IMR-90 (cell line): ENCODE results near the gene ATRN. TPM values are rescaled to one million over a fixed set of nuclear protein-coding genes. Genes with fewer than 3 reads are reported as not detected.
A peak's percentile ranks its signal among the peaks of the same experiment; 100 is the strongest.

Source experiments
- ATAC-seq: fragments of 200-7000 bp; cut with Tn5 transposase; 2 replicates; pipeline ENCODE4 v1.9.1; 2020; ENCODE audit warnings: low read depth, mild to moderate bottlenecking, moderate library complexity
- BruUV-seq: library from RNA; stranded (reverse); fragments of 400-500 nt; replicated peaks from 2 replicates; lab custom pipeline; 2021; lab: Mats Ljungman, UMichigan
- CTCF ChIA-PET: fragments of 300-600 bp; formaldehyde crosslinking; extraction: SDS; loops from one replicate; lab custom pipeline; 2021; ENCODE audit warnings: antibody characterized with exemption; lab: Yijun Ruan, JAX
- POLR2A ChIA-PET: fragments of 300-600 bp; sonication (Branson Sonifier 250); formaldehyde crosslinking; loops from one replicate; lab custom pipeline; 2022; ENCODE audit warnings: antibody characterized with exemption; ENCODE audit not compliant: unreplicated experiment; lab: Charles Lee
- DNase-seq: peaks from one replicate; pipeline ENCODE4 v3.0.0; 2013
- H2AFZ ChIP-seq: replicated peaks from 2 replicates; pipeline ENCODE3; 2013; ENCODE audit warnings: low read length, mild to moderate bottlenecking; ENCODE audit not compliant: poor library complexity
- H2AK5ac ChIP-seq: 2 replicates; pipeline ENCODE4 v1.6.1; 2013; ENCODE audit warnings: low read depth, low read length, inconsistent platforms
- H2AK9ac ChIP-seq: replicated peaks from 2 replicates; pipeline ENCODE3; 2013; ENCODE audit warnings: mild to moderate bottlenecking, low read depth, low read length, moderate library complexity; ENCODE audit not compliant: poor library complexity
- H2BK120ac ChIP-seq: 2 replicates; pipeline ENCODE4 v1.6.1; 2013; ENCODE audit warnings: low read depth, low read length, inconsistent platforms
- H2BK15ac ChIP-seq: 3 replicates; pipeline ENCODE4 v1.6.1; 2013; ENCODE audit warnings: low read depth, low read length, inconsistent platforms
- H2BK20ac ChIP-seq: 2 replicates; pipeline ENCODE4 v1.6.1; 2013; ENCODE audit warnings: low read depth, mild to moderate bottlenecking, inconsistent platforms, low read length, moderate library complexity
- H2BK5ac ChIP-seq: 2 replicates; pipeline ENCODE4 v1.6.1; 2013; ENCODE audit warnings: mild to moderate bottlenecking, low read depth, low read length, inconsistent platforms; ENCODE audit not compliant: poor library complexity, severe bottlenecking
- H3K14ac ChIP-seq: replicated peaks from 2 replicates; pipeline ENCODE4 v1.6.1; 2013; ENCODE audit warnings: low read depth, low read length, inconsistent platforms
- H3K18ac ChIP-seq: 2 replicates; pipeline ENCODE4 v1.6.1; 2013; ENCODE audit warnings: low read depth, low read length, control low read depth
- H3K23ac ChIP-seq: 2 replicates; pipeline ENCODE4 v1.6.1; 2013; ENCODE audit warnings: low read depth, low read length, inconsistent platforms
- H3K27ac ChIP-seq: 2 replicates; pipeline ENCODE4 v1.5.1; 2013; ENCODE audit warnings: mild to moderate bottlenecking, control low read depth, low read length; ENCODE audit not compliant: insufficient read depth
- H3K27me3 ChIP-seq: 2 replicates; pipeline ENCODE4 v1.6.1; 2013; ENCODE audit warnings: low read length; ENCODE audit not compliant: control insufficient read depth, insufficient read depth
- H3K36me3 ChIP-seq: 2 replicates; pipeline ENCODE4 v1.6.1; 2013; ENCODE audit warnings: low read length, mixed read lengths; ENCODE audit not compliant: control insufficient read depth, insufficient read depth
- H3K4ac ChIP-seq: 2 replicates; pipeline ENCODE4 v1.6.1; 2013; ENCODE audit warnings: low read depth, low read length, inconsistent platforms
- H3K4me1 ChIP-seq: 2 replicates; pipeline ENCODE4 v1.6.1; 2013; ENCODE audit warnings: low read length, mixed read lengths; ENCODE audit not compliant: control insufficient read depth, insufficient read depth
- H3K4me2 ChIP-seq: 2 replicates; pipeline ENCODE4 v1.6.1; 2013; ENCODE audit warnings: low read depth, mild to moderate bottlenecking, control low read depth, low read length, moderate library complexity
- H3K4me3 ChIP-seq: 2 replicates; pipeline ENCODE4 v1.5.1; 2013; ENCODE audit warnings: low read depth, mild to moderate bottlenecking, control low read depth, low read length, moderate library complexity; ENCODE audit not compliant: insufficient read depth
- H3K56ac ChIP-seq: 2 replicates; pipeline ENCODE4 v1.6.1; 2013; ENCODE audit warnings: low read length, inconsistent platforms; ENCODE audit not compliant: insufficient read depth; ENCODE audit errors: extremely low read depth
- H3K79me1 ChIP-seq, 2 experiments: 2 replicates each; pipeline ENCODE4 v1.6.1; 2013; ENCODE audit warnings: low read length in 2 of 2, inconsistent platforms in 1 of 2, low read depth in 1 of 2
- H3K9ac ChIP-seq: 2 replicates; pipeline ENCODE4 v1.6.1; 2013; ENCODE audit warnings: low read depth, low read length, control low read depth
- H3K9me1 ChIP-seq: 2 replicates; pipeline ENCODE4 v1.6.1; 2013; ENCODE audit warnings: low read length, inconsistent platforms; ENCODE audit not compliant: insufficient read depth
- H3K9me3 ChIP-seq: 2 replicates; pipeline ENCODE4 v1.6.1; 2013; ENCODE audit warnings: low read length; ENCODE audit not compliant: control insufficient read depth, insufficient read depth
- H4K20me1 ChIP-seq: 2 replicates; pipeline ENCODE4 v1.6.1; 2013; ENCODE audit warnings: low read length, inconsistent platforms; ENCODE audit not compliant: insufficient read depth
- H4K5ac ChIP-seq: 2 replicates; pipeline ENCODE4 v1.6.1; 2013; ENCODE audit warnings: mild to moderate bottlenecking, low read depth, low read length, control low read depth
- H4K8ac ChIP-seq, 2 experiments: 2 replicates each; pipeline ENCODE4 v1.6.1; 2013; ENCODE audit warnings: low read depth in 2 of 2, low read length in 2 of 2, control low read depth in 1 of 2, inconsistent platforms in 1 of 2
- H4K91ac ChIP-seq: 2 replicates; pipeline ENCODE4 v1.6.1; 2013; ENCODE audit warnings: low read depth, low read length, inconsistent platforms; ENCODE audit not compliant: insufficient read depth
- BHLHE40 ChIP-seq: fragments of 150-350 bp; IDR thresholded peaks from 2 replicates; pipeline ENCODE4 v1.6.1; 2016; ENCODE audit warnings: mild to moderate bottlenecking, low read depth, low read length
- CEBPB ChIP-seq: IDR thresholded peaks from 2 replicates; pipeline ENCODE4 v1.6.1; 2012; ENCODE audit warnings: low read depth, low read length, improper control_type of control experiment
- CHD1 ChIP-seq: IDR thresholded peaks from 2 replicates; pipeline ENCODE4 v1.6.1; 2012; ENCODE audit warnings: low read depth, low read length, improper control_type of control experiment
- MAFK ChIP-seq: IDR thresholded peaks from 2 replicates; pipeline ENCODE4 v1.6.1; 2012; ENCODE audit warnings: low read depth, low read length, improper control_type of control experiment
- MAZ ChIP-seq: IDR thresholded peaks from 2 replicates; pipeline ENCODE4 v1.6.1; 2012; ENCODE audit warnings: low read depth, mild to moderate bottlenecking, low read length, improper control_type of control experiment, moderate library complexity, borderline replicate concordance
- MXI1 ChIP-seq: IDR thresholded peaks from 2 replicates; pipeline ENCODE4 v1.6.1; 2012; ENCODE audit warnings: low read depth, mild to moderate bottlenecking, low read length, moderate library complexity, borderline replicate concordance
- POLR2A ChIP-seq: IDR thresholded peaks from 2 replicates; pipeline ENCODE4 v1.6.1; 2012; ENCODE audit warnings: mild to moderate bottlenecking, low read depth, low read length
- RAD21 ChIP-seq: IDR thresholded peaks from 2 replicates; pipeline ENCODE4 v1.6.1; 2012; ENCODE audit warnings: low read length, improper control_type of control experiment
- RCOR1 ChIP-seq: IDR thresholded peaks from 2 replicates; pipeline ENCODE4 v1.6.1; 2012; ENCODE audit warnings: mild to moderate bottlenecking, low read length, improper control_type of control experiment; ENCODE audit not compliant: insufficient replicate concordance
- RFX5 ChIP-seq: IDR thresholded peaks from 2 replicates; pipeline ENCODE4 v1.8.0; 2012; ENCODE audit warnings: low read depth, mild to moderate bottlenecking, low read length, moderate library complexity
- SMC3 ChIP-seq: fragments of 150-350 bp; IDR thresholded peaks from 2 replicates; pipeline ENCODE4 v1.6.1; 2016; ENCODE audit warnings: low read depth, mild to moderate bottlenecking, antibody characterized with exemption, low read length, moderate library complexity
- WGBS, 2 experiments: methylation state at CpG; one replicate each; pipeline versions ENCODE4 v1.1.5 to v1.1.7; 2013; ENCODE audit warnings: missing lambda C conversion rate in 2 of 2; ENCODE audit not compliant: insufficient read length in 1 of 2; ENCODE audit errors: extremely low coverage in 2 of 2; 5-methylcytosine and 5-hydroxymethylcytosine counted together
- dilution Hi-C: fragments of 300-500 bp; cut with HindIII; formaldehyde crosslinking; loops from one replicate; pipeline ENCODE4 v1.14.3; 2018; ENCODE audit warnings: low sequenced_read_pairs; ENCODE audit not compliant: unreplicated experiment
- in situ Hi-C: fragments of 300-500 bp; cut with MboI; formaldehyde crosslinking; loops from 3 replicates; pipeline ENCODE4 v1.14.3; 2019; ENCODE audit warnings: low sequenced_read_pairs, inconsistent platforms, mixed read lengths
- intact Hi-C: fragments of 100-400 bp; cut with micrococcal nuclease; formaldehyde crosslinking; loops from 2 replicates; pipeline ENCODE4 v1.10.0; 2022
- polyA plus RNA-seq, 3 experiments: library from polyadenylated mRNA; depleted of rRNA; stranded (reverse); fragments of >200 nt; gene quantifications; 2 replicates each; pipeline ENCODE4 v1.2.3, GENCODE V29; 2012; ENCODE audit warnings: low replicate concordance in 1 of 3
- total RNA-seq: library from RNA; depleted of rRNA; stranded (reverse); fragments of >200 nt; gene quantifications from 2 replicates; pipeline ENCODE4 v1.2.3, GENCODE V29; 2012
- TF ChIP-seq, protein P1 (sequence below): conservative IDR thresholded peaks from 2 replicates; pipeline ENCODE4 v1.5.1; 2012; ENCODE audit warnings: mild to moderate bottlenecking, low read depth, low read length, improper control_type of control experiment
- TF ChIP-seq, protein P2 (sequence below): fragments of 150-350 bp; IDR thresholded peaks from 2 replicates; pipeline ENCODE4 v1.6.1; 2017; ENCODE audit warnings: mild to moderate bottlenecking, antibody characterized with exemption, low read length, low read depth
- TF ChIP-seq, protein P3 (sequence below): fragments of 150-350 bp; IDR thresholded peaks from 2 replicates; pipeline ENCODE4 v1.6.1; 2016; ENCODE audit warnings: low read depth, mild to moderate bottlenecking, low read length, moderate library complexity, borderline replicate concordance

ATRN gene
- total and polyA plus RNA-seq, 2 of the 4 experiments (the other 2 are of a cell fraction) = 32.3 to 46.2 TPM

DNA sequence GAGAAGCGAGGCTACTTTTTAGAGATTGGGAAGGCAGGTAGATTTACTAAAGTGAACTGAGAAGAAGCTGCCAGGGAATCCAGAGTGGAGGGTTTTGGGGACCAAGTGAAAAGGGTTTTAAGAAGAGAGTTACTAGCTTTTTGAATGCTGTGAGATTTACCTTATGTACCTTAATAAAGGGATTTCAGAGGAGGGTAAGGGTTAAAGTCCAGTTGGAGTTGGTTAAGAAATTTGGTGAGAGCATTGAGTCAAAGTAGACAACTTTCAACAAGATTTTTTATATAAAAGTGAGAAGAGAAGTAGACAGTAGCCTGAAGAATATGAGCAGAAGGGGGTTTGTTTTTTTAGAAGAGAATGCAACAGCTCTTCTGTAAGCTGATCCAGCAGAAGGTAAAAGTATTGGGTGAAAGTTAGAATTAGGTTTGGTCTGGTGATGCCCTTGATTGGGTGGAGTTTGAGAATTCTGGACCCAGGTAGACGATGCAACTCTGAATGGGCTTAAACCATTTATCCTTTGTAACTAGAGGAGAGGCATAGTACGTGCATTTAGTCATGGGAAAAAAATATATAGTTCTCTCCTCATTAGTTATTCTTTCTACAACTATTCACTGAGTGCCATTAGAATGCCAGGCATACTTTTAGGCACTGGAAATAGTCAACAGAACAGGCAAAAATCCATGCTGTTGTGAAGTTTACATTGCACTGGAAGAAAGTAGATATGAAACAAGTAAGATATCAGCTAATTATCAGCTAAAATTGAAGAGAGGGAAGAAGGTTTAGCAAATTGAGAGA is 44.8 kb downstream of the ATRN start:
- Histone ChIP-seq H3K27me3 (no peaks in the 10 kb centered on the region), H2BK20ac (peak overlapping the region; percentile 76), H4K8ac (peak overlapping the region in 1 of 2 experiments; percentile 47; a peak in 1 of 4 replicates), H2AFZ (no peak overlapping the region), H2BK15ac (peak overlapping the region; percentile 41; the same call in 1 of the 3 replicates), H3K14ac (peak overlapping the region; percentile 48; the same call in 1 of the 2 replicates), H3K4me1 (peaks cover 13% of the 10 kb centered on the region), H4K5ac (peak overlapping the region; percentile 70; the same call in 1 of the 2 replicates), H4K20me1 (peaks cover 4% of the 10 kb centered on the region; the same call in 1 of the 2 replicates), H3K9me3 (no peaks in the 10 kb centered on the region), H2BK5ac (peak overlapping the region; percentile 95), H3K9ac (peak overlapping the region; percentile 25; the same call in 1 of the 2 replicates), H2AK5ac (no peak overlapping the region), H3K79me1 (peaks cover 9 to 23% of the 10 kb centered on the region in 2 experiments; a peak in 3 of 4 replicates), H3K23ac (no peak overlapping the region), H2AK9ac (no peak overlapping the region), H3K9me1 (peaks cover 8% of the 10 kb centered on the region), H3K4ac (peak overlapping the region; percentile 43; the same call in 1 of the 2 replicates), H3K4me2 (peak overlapping the region; percentile 92; the same call in 1 of the 2 replicates), H3K4me3 (no peak overlapping the region), H3K27ac (no peak overlapping the region), H3K56ac (no peak overlapping the region), H3K18ac (peak overlapping the region; percentile 89; the same call in 1 of the 2 replicates), H2BK120ac (peak overlapping the region; percentile 28), H3K36me3 (no peaks in the 10 kb centered on the region), H4K91ac (peak overlapping the region; percentile 78)
- WGBS, 2 experiments = 100% methylated on average over 1 of the region's 3 CpGs; no CpG with 5 or more reads in 1 of the 2 experiments
- ChIA-PET POLR2A (no interaction called here), CTCF (no interaction called here)
- no TSS peak for BruUV-seq
- dilution Hi-C loops (no loop called here), intact Hi-C loops (no loop called here), in situ Hi-C loops (no loop called here)
- ATAC-seq (peak; percentile 74), DNase-seq (peak; percentile 50)
- TF ChIP-seq MAFK (no peak), POLR2A (no peak), CEBPB (no peak), MXI1 (no peak), SMC3 (no peak), RAD21 (no peak), RFX5 (no peak), MAZ (no peak), RCOR1 (no peak), CHD1 (no peak), BHLHE40 (no peak)
- TF ChIP-seq, protein P1, sequence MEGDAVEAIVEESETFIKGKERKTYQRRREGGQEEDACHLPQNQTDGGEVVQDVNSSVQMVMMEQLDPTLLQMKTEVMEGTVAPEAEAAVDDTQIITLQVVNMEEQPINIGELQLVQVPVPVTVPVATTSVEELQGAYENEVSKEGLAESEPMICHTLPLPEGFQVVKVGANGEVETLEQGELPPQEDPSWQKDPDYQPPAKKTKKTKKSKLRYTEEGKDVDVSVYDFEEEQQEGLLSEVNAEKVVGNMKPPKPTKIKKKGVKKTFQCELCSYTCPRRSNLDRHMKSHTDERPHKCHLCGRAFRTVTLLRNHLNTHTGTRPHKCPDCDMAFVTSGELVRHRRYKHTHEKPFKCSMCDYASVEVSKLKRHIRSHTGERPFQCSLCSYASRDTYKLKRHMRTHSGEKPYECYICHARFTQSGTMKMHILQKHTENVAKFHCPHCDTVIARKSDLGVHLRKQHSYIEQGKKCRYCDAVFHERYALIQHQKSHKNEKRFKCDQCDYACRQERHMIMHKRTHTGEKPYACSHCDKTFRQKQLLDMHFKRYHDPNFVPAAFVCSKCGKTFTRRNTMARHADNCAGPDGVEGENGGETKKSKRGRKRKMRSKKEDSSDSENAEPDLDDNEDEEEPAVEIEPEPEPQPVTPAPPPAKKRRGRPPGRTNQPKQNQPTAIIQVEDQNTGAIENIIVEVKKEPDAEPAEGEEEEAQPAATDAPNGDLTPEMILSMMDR = no peak
- TF ChIP-seq, protein P2, sequence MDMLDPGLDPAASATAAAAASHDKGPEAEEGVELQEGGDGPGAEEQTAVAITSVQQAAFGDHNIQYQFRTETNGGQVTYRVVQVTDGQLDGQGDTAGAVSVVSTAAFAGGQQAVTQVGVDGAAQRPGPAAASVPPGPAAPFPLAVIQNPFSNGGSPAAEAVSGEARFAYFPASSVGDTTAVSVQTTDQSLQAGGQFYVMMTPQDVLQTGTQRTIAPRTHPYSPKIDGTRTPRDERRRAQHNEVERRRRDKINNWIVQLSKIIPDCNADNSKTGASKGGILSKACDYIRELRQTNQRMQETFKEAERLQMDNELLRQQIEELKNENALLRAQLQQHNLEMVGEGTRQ = no peak
- TF ChIP-seq, protein P3, sequence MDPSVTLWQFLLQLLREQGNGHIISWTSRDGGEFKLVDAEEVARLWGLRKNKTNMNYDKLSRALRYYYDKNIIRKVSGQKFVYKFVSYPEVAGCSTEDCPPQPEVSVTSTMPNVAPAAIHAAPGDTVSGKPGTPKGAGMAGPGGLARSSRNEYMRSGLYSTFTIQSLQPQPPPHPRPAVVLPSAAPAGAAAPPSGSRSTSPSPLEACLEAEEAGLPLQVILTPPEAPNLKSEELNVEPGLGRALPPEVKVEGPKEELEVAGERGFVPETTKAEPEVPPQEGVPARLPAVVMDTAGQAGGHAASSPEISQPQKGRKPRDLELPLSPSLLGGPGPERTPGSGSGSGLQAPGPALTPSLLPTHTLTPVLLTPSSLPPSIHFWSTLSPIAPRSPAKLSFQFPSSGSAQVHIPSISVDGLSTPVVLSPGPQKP = no peak
